ENCODE measurements around the gene VOPP1.

The VOPP1 gene

DNA sequence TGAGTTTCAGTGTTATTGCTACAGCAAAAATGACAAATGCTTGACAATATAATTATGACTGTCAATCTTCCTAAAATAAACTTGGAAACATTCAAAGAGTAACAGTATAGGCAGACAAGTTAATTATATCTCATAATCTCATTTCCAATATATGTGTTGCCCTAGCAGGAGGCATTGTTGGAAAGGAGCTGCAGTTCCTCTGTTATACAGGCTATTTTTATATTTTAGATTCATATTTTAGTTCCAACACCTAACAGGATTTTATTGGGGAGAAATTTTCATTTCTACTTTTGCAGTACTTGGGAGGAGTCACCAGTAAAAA, 19.3 kb downstream of the VOPP1 start:
- DNase-seq = no peak

DNA sequence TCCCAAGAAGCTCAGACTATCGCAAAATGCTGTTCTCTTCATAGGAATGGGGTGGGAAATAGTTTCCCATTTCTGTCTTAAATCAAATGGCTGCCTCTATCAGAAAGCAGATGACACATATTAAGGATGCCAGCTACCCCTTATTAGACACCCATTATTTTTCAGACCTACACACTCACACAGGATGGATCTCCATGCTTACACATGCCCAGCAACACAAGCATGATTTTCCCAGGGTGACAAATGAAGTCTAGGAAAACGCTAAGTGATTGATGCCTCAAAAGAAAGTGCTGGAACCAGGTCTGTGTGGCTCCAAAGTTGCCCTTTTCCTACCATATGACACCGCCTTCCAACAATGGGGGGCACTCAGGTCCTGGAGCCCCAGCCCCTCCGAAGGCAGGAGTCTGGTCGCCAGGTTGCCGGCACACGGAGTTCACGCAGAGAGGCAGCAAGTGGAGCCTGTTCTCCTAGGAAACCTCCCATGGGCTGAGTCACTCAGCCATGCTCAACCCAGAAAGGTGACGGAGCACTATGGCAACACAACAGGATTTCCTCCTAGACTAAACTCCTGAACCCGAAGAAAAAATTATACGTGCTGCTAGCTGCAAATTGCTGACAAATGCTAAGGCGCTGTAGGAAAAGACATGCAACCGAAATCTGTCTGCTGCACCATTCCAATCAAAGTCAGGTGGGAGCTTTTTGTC, 19.8 kb downstream of the VOPP1 start:
- DNase-seq = no peak

GRCh38 chr7:55550841-55551537, 21.3 kb downstream of the VOPP1 start:
- DNase-seq = no peak

GRCh38 chr7:55550010-55550663, 22.2 kb downstream of the VOPP1 start:
- DNase-seq = no peak

DNA sequence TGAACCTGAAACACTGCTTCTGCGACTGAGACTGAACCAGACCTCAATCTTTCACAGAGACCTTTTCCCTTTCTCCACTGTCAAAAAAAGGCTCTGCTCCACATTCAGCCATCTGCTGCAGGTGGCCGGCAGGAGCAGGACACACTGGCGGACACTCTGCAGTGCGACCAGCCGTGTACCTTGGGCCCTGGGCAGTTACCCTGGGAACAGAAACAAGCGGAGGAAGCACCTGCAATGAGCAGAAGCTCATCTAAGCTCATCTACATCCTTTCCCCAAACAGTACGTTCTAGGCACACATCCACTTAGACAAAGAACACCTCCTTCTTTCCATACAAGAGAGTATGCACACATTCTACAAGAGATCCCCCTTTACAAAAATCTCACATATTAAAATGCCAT, 22.8 kb downstream of the VOPP1 start:
- no peak for DNase-seq

- no peak for DNase-seq
Measured at GRCh38 chr7:55548295-55548731, 24.0 kb downstream of the VOPP1 start.

- no peak for DNase-seq
Measured at GRCh38 chr7:55546814-55547213, 25.5 kb downstream of the VOPP1 start.

GRCh38 chr7:55545496-55545895, 26.8 kb downstream of the VOPP1 start:
- no peak for DNase-seq

GRCh38 chr7:55540226-55540858, 32.0 kb downstream of the VOPP1 start:
- no peak for DNase-seq

- no peak for DNase-seq
Measured at GRCh38 chr7:55539380-55539779, 32.9 kb downstream of the VOPP1 start.

- DNase-seq = no peak
Measured at GRCh38 chr7:55538538-55538937, 33.8 kb downstream of the VOPP1 start.

DNA sequence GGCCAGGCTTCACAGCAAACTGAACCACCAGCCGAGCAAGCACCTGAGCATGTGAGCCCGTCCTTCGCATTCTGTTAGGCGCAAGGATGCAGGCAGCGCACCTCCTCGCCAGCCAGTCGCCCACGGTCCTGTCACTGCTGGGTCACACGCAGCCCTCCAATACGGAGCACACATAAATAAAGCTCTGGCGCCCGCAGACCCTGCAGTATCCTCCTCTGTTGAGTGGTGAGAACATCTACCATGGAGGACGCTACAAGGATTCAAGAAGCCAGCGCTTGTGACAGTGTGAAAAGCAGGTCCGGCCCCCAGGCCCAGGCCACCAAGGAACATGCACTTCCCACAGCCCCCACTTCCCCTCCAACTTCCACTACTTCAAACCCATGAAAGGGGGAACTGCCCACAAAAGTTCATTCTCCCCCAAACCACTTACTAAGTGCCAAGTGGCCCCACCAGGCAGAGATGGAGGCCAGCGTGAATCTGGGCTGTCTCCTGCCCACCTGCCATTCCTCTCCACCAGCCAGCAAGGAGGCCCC, 34.8 kb downstream of the VOPP1 start:
- DNase-seq = no peak

DNA sequence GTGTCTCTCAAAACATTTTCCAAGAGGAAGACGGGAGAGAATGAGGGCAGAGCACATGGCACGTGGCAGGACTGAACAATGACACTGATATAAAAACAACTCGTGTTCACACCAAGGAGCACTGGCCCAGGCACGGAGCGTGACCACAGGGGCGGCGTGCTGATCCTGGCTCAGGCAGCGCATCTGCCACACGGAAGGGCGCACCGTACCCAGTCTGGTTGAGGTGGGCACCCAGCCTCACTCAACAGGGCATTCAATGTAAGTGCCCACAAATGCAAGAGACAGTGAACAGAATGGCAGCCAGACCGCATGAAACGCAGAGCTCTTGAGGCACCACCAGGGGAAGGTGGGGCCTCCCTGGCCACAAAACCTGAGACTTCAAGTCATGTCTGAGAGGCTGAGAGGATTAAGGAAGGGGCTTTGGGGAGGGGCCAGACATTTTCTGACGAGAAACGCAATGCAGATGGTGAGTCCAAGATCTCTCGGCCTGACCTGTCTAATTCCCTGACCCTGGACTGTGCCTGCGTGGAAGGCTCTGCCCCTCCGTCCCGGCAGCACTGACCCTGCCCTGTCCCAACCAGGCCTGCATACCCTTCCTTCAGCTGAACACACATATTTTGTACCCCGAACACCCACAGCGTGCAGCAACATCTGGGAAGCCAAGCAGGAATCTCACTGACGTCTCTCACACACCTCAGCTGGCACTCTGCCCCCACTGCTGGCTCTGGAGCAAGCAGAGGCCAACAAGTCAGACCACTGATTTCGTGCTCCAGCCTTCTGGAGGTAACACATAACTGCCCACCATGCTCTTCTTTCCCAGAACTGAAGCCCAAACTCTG, 35.5 kb downstream of the VOPP1 start:
- DNase-seq = no peak

- no peak for DNase-seq
Measured at GRCh38 chr7:55535617-55536016, 36.7 kb downstream of the VOPP1 start.

DNA sequence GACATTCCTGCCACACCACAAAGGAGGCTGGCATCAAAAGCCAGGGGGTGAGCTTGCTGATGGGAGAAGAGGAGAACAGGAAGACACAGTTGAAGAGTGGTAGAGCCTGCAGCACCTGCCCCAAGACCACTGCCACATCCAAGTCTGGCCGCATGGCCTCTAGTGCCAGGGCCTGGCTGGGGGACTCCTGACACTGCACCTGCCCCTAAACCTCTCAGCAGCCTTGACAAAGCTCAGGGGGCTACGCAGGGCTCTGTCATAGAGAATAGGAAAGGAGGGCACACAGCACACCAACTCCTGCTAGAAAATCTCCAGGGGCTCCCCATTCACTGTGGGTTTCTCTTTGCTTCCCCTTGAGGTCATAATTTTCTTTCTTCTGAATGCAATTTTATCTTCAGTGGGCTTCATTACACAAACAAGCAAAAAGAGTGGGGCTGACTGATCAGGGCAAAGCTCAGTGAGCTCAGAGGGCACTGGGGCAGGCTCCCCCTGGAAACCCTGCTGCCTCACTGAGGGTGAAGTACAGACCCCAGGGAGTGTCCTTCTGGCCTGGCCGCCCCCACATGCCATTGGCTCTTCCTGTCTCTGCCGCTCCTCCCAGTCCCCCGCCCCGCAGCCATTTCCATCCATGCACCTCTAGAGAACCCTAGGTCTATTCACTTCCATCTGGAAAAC, 37.2 kb downstream of the VOPP1 start:
- DNase-seq = no peak

- no peak for DNase-seq
Measured at GRCh38 chr7:55534262-55534915, 37.9 kb downstream of the VOPP1 start.

DNA sequence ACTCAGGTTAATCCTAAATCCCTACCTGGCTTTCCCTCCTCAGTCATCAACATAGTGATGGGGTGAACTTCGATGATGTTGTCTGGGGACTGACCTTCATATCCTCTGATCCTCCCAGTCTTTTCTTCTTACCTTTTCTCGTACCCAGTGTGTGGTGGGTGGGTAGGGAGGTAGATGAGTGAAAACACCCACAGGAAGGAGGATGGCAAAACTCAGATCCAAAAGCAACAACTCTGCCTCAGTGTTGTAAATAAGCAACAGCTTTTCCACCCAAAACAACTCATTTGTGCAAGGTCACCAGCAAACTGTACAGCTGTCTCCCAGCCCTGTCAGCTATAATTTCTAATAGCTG, 38.6 kb downstream of the VOPP1 start:
- no peak for DNase-seq

- no peak for DNase-seq
Measured at GRCh38 chr7:55533050-55533728, 39.1 kb downstream of the VOPP1 start.

GRCh38 chr7:55532150-55532917, 40.0 kb downstream of the VOPP1 start:
- DNase-seq = no peak

DNA sequence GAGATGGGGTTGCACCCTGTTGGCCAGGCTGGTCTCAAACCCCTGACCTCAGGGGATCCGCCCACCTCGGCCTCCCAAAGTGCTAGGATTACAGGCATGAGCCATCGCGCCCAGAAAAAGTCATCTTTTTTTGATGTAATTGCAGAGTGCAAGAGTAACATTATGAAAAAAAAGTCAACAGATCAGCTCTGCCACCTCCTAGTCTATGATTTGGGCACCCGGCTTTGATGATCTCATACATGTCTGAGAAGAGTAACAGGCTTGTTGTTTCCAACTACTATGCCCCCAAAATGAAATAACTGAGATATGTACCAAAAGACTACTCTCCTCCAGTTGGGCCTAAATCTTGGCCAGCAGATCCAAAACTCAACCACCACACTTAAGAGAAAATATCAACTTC, 40.8 kb downstream of the VOPP1 start:
- DNase-seq = no peak
